Stomach (tissue), 4 donors: ENCODE results near the gene RXRA.

Source experiments
- CTCF ChIP-seq, 7 experiments: fragments of 450-650 bp in 4 of 7; fragments of 200-600 bp in 3 of 7; sonication (generic) in 3 of 7; IDR thresholded peaks; one replicate each; pipeline ENCODE4 v1.5.1; 2016 to 2019; ENCODE audit warnings: antibody characterized with exemption in 7 of 7, control low read depth in 2 of 7, mild to moderate bottlenecking in 1 of 7
- POLR2A ChIP-seq, 4 donors: fragments of 450-650 bp; IDR thresholded peaks; one replicate each; pipeline ENCODE4 v1.6.1; 2016; ENCODE audit warnings: antibody characterized with exemption in 4 of 4, control low read depth in 2 of 4, mild to moderate bottlenecking in 1 of 4, moderate library complexity in 1 of 4

- TF ChIP-seq CTCF (IDR thresholded peaks at IDR 0.05) = no peak
- no peak for TF ChIP-seq POLR2A (IDR thresholded peaks at IDR 0.05)
Measured at GRCh38 chr9:134396825-134397224, 70.6 kb downstream of the RXRA start.
